Skeletal muscle cell (primary cell): ENCODE results near the gene CYP2J2.
"Not testable (repeated sequence)": the region's sequence is repeated elsewhere in the genome, so short reads cannot be mapped to it uniquely, and the experiment has no call there.

Experiments used
- DNase-seq: peaks from one replicate; pipeline ENCODE4 v3.0.0-alpha.2; 2010; ENCODE audit warnings: low read depth
- H3K4me3 ChIP-seq: 2 replicates; pipeline ENCODE4 v1.5.1; 2011; ENCODE audit warnings: low read depth, mild to moderate bottlenecking, control low read depth, low read length, moderate library complexity

CYP2J2 gene

DNA sequence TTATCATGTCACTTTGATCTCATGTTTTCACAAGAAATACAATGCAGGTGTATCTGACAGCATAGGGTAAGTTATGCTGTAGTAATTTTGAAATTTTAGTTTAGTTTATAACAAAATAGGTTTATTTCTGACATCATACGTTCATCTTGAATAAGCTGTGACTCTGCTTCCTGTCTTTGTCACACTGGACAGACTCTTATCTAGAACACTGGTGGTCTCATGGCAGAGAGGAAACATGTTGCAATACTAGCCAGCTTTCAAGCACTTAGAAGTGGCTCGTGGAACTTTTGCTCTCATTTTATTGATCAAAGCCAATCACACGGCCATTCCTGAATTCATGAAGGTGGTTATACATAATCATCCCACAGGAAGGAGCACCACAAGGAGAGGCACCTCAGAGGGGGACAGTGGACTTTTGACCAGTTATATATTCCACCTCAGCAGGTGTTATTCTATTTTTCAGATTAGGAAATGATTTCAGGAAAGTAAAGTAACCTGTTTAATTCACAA is 46.5 kb downstream of the CYP2J2 start:
- DNase-seq, result no peak
- no peak overlapping the region for H3K4me3 ChIP-seq

- peak; percentile 11 for DNase-seq
- no peak overlapping the region for H3K4me3 ChIP-seq
These were observed 47.0 kb downstream of the CYP2J2 start for GRCh38 chr1:59879574-59879973.

GRCh38 chr1:59878370-59878769 is 48.2 kb downstream of the CYP2J2 start:
- no peak overlapping the region for H3K4me3 ChIP-seq
- no peak for DNase-seq

DNA sequence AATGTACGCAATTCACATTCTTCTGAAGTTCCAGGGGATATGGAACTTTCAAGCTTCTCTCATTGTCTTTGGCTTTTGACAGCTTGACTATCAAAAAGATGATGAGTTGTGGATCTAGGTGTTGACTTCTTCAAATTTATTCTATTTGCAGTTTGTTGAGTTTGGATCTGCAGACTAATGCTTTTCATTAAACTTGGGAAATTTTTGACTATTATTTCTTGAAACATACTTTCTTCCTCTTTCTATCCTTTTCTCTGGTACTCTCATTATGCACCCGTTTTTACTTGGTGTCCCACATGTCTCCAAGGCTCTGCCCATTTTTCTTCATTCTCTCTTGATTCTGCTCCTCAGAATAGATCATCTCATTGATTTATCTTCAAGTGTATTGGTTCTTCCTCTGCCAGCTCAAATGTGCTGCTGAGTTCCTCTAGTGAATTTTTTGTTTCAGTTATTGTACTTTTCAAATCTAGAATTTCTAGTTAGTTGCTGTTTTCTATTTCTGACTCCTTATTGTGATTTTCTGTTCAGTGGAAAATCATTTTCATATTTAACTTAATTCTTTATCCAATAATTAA is 49.4 kb downstream of the CYP2J2 start:
- DNase-seq, result no peak
- H3K4me3 ChIP-seq, result no peak overlapping the region

- no peak for DNase-seq
- H3K4me3 ChIP-seq, result no peak overlapping the region
These were observed 54.8 kb downstream of the CYP2J2 start for GRCh38 chr1:59871746-59872145.

DNA sequence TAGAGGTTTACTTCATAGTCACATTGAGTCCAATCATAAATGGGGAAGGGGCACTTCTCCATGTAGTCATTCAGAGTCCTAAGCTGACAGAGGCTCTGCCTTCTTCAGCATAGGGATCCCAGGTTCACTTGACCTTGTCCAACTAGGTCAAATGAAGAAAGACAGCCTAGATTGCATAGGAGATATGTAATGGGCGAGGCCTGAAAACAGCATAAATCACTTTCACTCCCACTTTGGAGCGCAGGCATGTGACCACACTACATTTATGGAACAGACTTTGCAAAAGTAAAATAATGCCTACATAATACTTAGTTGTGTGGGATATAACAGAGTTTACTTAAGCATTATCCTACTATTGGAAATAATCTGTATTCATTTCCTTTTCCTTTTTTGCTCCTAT is 60.1 kb downstream of the CYP2J2 start:
- no peak for DNase-seq
- no peak overlapping the region for H3K4me3 ChIP-seq

GRCh38 chr1:59857679-59858354 is 68.8 kb downstream of the CYP2J2 start:
- DNase-seq, result no peak
- no peak overlapping the region for H3K4me3 ChIP-seq

DNA sequence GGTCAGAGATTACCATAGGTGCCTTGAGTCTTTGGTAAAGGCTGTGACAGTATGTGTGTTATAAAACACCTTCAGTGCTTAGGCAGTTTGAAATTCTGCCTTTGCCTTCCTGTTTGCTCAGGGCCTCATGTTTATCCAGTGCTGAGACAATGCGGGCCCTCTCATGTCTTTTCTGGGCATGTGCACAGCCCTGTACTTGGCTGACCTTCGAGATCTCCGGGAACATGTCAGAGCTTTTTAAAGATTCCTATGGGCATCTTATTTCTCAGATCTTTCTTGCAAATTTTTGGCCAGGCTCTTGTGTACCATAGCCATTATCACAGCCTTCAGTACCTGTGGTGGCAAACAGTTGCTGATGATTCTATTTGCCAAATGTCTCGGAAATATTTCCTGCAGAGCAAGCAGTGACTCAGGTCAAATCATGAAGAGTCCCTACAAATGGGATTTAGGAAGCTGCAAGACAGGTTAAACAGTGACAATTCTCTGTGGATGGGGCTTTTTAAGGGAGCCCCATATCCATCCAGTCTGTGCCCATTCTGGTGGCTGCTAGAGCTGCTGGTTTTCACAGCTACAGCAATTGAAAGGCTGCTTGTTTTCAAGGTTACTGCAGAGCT is 69.7 kb downstream of the CYP2J2 start:
- no peak for DNase-seq

DNA sequence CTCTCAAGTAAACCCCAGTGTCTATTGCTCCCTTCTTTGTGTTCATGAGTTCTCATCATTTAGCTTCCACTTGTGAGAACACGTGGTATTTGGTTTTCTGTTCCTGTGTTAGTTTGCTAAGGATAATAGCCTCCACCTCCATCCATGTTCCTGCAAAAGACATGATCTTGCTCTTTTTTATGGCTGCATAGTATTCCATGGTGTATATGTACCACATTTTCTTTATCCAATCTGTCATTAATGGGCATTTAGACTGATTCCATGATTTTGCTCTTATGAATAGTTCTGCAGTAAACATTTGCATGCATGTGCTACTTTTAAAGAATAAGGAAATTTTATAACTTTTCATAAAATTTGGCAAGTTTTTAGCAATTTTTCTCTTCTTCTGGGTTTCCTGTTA is 71.3 kb downstream of the CYP2J2 start:
- DNase-seq, H3K4me3 ChIP-seq: not testable (repeated sequence)

More for the DNA sequence above, 69.7 kb downstream of the CYP2J2 start:
- H3K4me3 ChIP-seq, result no peak overlapping the region

- DNase-seq, result no peak
- no peak overlapping the region for H3K4me3 ChIP-seq
These were observed 74.5 kb downstream of the CYP2J2 start for GRCh38 chr1:59852117-59852516.

GRCh38 chr1:59846895-59847282 is 79.7 kb downstream of the CYP2J2 start:
- DNase-seq, result no peak
- no peak overlapping the region for H3K4me3 ChIP-seq

DNA sequence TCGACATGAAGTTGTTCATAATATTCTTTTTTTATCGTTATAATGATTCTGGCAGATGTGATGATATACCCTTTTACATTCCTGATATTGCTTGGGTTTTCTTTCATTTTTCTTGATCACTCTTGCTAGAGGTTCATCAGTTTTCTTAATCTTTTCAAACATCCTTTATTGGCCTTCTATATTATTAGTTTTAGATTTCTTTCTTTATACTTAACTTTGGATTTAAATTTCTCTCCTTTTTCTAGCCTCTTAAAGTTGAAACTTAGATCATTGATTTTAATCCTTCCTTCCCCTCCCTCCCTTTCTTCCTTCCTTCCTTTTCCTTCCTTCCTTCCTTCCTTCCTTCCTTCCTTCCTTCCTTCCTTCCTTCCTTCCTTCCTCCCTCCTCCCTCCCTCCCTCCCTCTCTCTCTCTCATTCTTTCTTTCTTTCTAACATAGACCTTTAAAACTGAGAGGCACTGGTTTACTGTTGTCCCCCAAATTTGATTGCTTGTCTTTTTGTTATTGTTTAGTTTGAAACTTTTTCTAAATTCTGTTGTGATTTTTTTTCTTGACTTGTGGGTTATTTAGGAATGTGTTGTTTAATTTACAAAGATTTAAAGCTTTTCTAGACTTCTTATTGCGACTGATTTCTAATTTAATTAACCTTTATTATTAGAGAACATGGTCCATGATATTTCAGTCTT is 80.2 kb downstream of the CYP2J2 start:
- no peak for DNase-seq
- H3K4me3 ChIP-seq, result no peak overlapping the region

DNA sequence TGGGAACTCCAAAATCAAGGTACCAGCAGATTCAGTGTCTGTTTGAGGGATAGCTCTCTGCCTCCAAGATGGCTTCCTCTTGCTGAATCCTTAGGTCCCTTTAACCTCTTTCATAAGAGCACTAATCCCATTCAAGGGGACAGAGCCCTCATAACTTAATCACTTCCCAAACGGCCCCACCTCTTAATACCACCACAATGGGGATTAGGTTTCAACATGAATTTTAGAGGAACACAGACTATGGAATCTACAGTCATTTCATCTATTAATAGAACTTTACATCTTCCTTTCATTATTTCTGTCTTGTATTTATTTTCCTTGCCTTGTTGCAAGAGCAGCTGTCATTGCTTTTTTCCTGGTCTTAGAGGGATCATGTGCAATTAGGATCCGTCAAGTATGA is 81.5 kb downstream of the CYP2J2 start:
- no peak for DNase-seq

More for the DNA sequence above, 81.5 kb downstream of the CYP2J2 start:
- H3K4me3 ChIP-seq, result no peak overlapping the region
